Measurements from ENCODE around the gene SPATS2L.
A peak's percentile ranks its signal among the peaks of the same experiment; 100 is the strongest.

SPATS2L gene, protein sequence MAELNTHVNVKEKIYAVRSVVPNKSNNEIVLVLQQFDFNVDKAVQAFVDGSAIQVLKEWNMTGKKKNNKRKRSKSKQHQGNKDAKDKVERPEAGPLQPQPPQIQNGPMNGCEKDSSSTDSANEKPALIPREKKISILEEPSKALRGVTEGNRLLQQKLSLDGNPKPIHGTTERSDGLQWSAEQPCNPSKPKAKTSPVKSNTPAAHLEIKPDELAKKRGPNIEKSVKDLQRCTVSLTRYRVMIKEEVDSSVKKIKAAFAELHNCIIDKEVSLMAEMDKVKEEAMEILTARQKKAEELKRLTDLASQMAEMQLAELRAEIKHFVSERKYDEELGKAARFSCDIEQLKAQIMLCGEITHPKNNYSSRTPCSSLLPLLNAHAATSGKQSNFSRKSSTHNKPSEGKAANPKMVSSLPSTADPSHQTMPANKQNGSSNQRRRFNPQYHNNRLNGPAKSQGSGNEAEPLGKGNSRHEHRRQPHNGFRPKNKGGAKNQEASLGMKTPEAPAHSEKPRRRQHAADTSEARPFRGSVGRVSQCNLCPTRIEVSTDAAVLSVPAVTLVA

GRCh38 chr2:200306196-200306930, at the start of gene SPATS2L:
Gene SPATS2L, plus strand, starts transcription at chr2:200306693. Its CDS starts 82,552 bp downstream, at chr2:200389245.
- DNase-seq (ENCODE audit: low read depth, low spot score), result peak; percentile 63

GRCh38 chr2:200257570-200257969, 48.9 kb upstream of the SPATS2L start:
- DNase-seq (ENCODE audit: low read depth, low spot score), result no peak

DNA sequence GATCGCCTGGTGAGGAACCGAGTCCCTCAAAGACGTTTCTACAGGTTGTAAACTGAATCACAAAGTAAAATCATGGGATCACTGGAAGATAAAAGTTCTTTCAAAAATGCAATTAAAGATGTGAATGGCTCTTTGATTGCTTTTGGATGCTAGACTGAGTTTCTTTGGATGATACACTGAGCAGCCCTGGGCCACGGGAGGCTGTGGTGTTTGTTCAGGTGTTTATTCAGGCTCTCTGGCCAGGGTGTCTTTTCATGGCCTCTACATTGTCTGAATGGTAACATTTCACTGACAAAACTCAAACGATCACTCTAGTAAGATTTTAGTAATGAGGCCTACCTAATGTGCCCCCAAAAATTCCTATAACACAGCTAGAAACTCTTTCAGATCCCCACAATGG, 48.4 kb upstream of the SPATS2L start:
- DNase-seq (ENCODE audit: low read depth, low spot score), result no peak

- DNase-seq (ENCODE audit: low read depth, low spot score), result no peak
Observed at GRCh38 chr2:200258881-200259576, 47.5 kb upstream of the SPATS2L start.

- no peak for DNase-seq (ENCODE audit: low read depth, low spot score)
Observed at GRCh38 chr2:200259577-200259957, 46.9 kb upstream of the SPATS2L start.

- no peak for DNase-seq (ENCODE audit: low read depth, low spot score)
Observed at GRCh38 chr2:200262047-200262446, 44.4 kb upstream of the SPATS2L start.

DNA sequence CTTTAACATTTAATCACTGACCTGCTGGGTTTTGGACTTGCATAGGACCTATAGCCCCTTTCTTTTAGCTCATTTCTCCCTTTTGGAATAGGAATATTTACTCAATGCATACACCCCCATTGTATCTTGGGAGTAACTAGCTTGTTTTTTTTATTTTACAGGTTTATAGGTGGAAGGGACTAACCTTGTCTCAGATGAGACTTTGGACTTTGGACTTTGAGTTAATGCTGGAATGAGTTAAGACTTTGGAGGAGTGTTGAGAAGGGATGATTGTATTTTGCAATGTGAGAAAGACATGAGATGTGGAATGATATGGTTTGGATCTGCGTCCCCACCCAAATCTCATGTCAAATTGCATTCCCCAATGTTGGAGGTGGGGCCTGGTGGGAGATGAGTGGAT, 43.2 kb upstream of the SPATS2L start:
- no peak for DNase-seq (ENCODE audit: low read depth, low spot score)

DNA sequence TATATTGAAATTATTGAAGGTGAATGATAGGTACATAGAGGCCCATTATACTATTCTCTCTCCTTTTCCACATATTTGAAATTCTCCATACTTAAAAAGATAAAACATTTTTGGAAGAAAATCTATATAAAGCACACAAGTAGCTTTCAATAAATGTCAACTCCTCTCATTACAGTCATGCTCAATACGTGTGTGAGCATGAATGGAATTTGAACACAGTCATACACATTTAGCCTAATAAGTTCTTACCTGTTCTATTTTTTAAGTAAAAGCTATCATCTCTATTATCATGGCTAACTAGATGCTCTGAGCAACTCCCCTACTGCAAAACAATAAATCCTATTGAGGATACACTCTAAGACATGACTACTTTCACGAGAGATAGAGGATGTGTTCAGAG, 41.9 kb upstream of the SPATS2L start:
- DNase-seq (ENCODE audit: low read depth, low spot score), result no peak

DNA sequence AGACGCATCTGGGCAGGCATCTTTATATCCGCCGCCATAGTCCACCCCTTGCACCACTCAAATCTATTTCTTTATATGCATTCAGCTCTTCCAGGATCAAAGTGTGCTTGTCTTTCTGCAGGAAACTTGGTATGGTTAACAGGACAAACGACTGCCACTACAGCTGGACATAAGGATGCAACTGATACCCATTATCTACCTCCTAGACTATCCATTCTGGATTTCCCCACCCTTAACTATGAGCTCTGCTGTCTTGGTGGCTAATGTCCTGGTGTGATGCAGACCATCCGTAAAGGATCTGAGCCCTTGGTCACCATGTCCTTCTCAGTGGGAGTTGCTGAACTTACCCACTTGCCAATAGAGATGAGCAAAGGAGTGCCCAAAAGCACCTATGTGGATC, 40.1 kb upstream of the SPATS2L start:
- no peak for DNase-seq (ENCODE audit: low read depth, low spot score)

GRCh38 chr2:200267350-200267749, 39.1 kb upstream of the SPATS2L start:
- DNase-seq (ENCODE audit: low read depth, low spot score), result no peak

DNA sequence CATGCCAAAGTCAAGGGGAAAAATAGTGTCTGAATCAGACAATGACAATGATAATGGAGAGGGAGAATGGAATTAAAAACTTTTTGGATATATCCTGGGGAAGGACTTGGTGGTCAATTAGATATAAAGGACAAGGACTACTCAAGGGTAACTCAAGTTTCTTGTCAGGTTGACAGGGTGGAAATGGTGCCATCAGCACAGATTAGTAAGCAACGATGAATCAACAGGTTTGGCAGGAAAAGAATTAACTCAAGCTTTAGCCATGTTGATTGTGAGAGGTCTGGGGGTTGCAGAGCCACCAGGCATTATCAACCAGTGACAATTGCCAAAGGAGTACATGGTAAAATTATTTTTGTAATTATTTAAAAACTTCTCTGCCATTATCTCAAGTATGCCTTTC, 35.8 kb upstream of the SPATS2L start:
- no peak for DNase-seq (ENCODE audit: low read depth, low spot score)

DNA sequence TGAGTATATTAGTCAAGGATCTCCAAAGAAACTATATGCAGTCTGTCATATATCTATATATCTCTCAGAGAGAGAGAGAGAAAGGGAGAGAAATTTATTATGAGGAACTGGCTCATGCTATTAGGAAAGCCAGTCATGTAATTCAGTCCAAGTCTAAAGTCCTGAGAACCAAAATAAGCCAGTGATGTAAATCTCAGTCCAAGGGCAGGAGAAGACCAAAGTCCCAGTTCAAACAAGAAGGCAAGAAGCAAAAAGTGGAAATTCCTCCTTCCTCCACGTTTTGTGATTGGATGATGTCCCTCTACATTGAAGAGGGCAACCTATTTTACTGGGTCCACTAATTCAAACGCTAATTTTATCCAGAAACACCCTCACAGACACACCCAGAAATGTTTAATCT, 34.2 kb upstream of the SPATS2L start:
- no peak for DNase-seq (ENCODE audit: low read depth, low spot score)

GRCh38 chr2:200274116-200275075, 32.1 kb upstream of the SPATS2L start:
- DNase-seq (ENCODE audit: low read depth, low spot score), result no peak

DNA sequence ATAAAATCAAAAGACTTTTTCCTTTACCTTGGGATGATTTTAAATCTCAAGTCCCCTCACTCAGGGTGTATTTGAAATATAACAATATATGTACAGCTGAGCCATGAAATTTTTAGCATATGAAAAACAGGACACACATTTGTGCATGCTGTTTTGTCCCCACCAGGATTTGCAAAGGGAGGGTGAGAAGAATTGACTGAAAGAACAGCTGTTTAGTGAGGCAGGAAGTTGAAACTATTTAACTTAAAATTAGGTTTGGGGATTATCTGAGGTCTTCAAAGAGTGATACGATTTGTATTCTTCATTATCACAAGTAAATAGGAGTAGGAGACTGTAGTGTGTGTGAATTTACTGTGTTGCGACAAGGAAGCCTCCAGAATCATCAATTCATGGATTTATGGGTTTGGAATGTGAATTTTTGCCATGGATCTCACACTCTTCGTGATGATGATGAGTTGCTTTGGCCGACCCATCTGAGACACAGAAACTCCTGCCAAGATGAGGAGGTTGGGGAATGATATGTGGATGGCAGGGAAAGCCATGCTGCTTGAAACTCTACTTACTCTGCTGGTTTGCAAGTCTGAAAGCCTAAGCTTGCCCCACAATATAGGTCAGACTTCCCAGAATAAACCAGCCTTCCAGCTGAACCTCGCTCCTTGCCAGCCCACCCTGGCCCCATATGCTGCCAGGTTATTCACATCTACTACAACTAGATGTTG, 31.0 kb upstream of the SPATS2L start:
- no peak for DNase-seq (ENCODE audit: low read depth, low spot score)

- DNase-seq (ENCODE audit: low read depth, low spot score), result no peak
Observed at GRCh38 chr2:200276472-200276871, 30.0 kb upstream of the SPATS2L start.

GRCh38 chr2:200278694-200279316, 27.7 kb upstream of the SPATS2L start:
- DNase-seq (ENCODE audit: low read depth, low spot score), result no peak

GRCh38 chr2:200279857-200280256, 26.6 kb upstream of the SPATS2L start:
- no peak for DNase-seq (ENCODE audit: low read depth, low spot score)

- no peak for DNase-seq (ENCODE audit: low read depth, low spot score)
Observed at GRCh38 chr2:200286578-200286977, 19.9 kb upstream of the SPATS2L start.

- DNase-seq (ENCODE audit: low read depth, low spot score), result no peak
Observed at GRCh38 chr2:200288670-200289429, 17.6 kb upstream of the SPATS2L start.
